GM03348 (cell line): ENCODE results near the gene TRIM27.
"Not testable (repeated sequence)": the region's sequence is repeated elsewhere in the genome, so short reads cannot be mapped to it uniquely, and the experiment has no call there.

Experiments
- DNase-seq: peaks from one replicate; pipeline ENCODE4 v3.0.0; 2012; ENCODE audit warnings: low spot score

Gene TRIM27

GRCh38 chr6:28864326-28864923 lies 59.4 kb downstream of the TRIM27 start:
- no peak for DNase-seq

GRCh38 chr6:28863604-28864325 lies 60.0 kb downstream of the TRIM27 start:
- peak; percentile 78 for DNase-seq

GRCh38 chr6:28862077-28862476 lies 61.7 kb downstream of the TRIM27 start:
- DNase-seq = no peak

GRCh38 chr6:28861339-28861738 lies 62.4 kb downstream of the TRIM27 start:
- DNase-seq = no peak

- no peak for DNase-seq
Measured at GRCh38 chr6:28860581-28860980, 63.2 kb downstream of the TRIM27 start.

GRCh38 chr6:28858963-28859362 lies 64.8 kb downstream of the TRIM27 start:
- no peak for DNase-seq

- no peak for DNase-seq
Measured at GRCh38 chr6:28856620-28857005, 67.2 kb downstream of the TRIM27 start.

GRCh38 chr6:28854405-28854804 lies 69.4 kb downstream of the TRIM27 start:
- not testable (repeated sequence) for DNase-seq
